CD4-positive, alpha-beta T cell treated with Interleukin-12 subunit alpha and Interleukin-12 subunit beta, for 1 hour (primary cell): ENCODE measurements around the gene TBX21.
"Not testable (repeated sequence)": the region's sequence is repeated elsewhere in the genome, so short reads cannot be mapped to it uniquely, and the experiment has no call there.

Source experiments
- DNase-seq: peaks from one replicate; pipeline ENCODE4 v3.0.0-alpha.2; 2020

The TBX21 gene

GRCh38 chr17:47733674-47734410, 806 bp downstream of the TBX21 start:
- no peak for DNase-seq

- no peak for DNase-seq
These were observed 2.1 kb downstream of the TBX21 start for GRCh38 chr17:47735139-47735464.

- no peak for DNase-seq
These were observed 2.5 kb downstream of the TBX21 start for GRCh38 chr17:47735536-47736011.

GRCh38 chr17:47736501-47737495, 3.8 kb downstream of the TBX21 start:
- no peak for DNase-seq

- DNase-seq: no peak
These were observed 5.1 kb downstream of the TBX21 start for GRCh38 chr17:47738178-47738577.

GRCh38 chr17:47739150-47739549, 6.1 kb downstream of the TBX21 start:
- DNase-seq: no peak

GRCh38 chr17:47739945-47740344, 6.9 kb downstream of the TBX21 start:
- not testable (repeated sequence) for DNase-seq

DNA sequence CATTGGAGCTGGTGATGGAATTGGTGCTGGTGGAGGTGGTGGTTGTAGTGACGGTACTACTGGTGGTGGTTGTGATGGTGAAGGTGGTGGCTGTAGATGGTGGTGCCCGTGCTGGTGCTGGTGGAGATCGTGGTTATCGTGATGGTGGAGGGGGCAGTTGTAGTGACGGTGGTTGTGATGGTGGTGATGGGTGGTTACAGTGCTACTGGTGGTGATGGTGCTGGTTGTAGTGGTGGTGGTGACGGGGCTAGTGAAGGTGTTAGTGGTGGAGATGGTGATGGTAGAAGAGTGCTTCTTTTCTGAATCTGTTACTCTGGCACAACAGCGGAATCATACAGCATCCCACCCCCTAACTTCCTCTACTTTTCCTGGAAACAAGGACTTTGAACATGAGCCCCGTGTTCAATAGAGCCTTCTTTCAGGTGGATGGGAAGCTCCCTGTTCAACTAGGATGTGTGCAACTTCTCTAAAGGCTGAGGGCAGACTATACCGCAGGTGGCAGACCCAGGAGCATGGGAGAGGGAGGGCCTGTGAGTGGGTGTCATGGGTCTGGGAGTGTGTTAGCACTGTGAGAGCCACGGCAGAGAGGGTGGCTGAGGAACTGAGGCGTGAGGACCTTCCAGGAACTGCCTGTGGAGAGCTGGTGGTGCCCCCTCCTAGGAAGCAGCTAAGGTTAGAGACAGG, 8.2 kb downstream of the TBX21 start:
- DNase-seq: peak; percentile 56

DNA sequence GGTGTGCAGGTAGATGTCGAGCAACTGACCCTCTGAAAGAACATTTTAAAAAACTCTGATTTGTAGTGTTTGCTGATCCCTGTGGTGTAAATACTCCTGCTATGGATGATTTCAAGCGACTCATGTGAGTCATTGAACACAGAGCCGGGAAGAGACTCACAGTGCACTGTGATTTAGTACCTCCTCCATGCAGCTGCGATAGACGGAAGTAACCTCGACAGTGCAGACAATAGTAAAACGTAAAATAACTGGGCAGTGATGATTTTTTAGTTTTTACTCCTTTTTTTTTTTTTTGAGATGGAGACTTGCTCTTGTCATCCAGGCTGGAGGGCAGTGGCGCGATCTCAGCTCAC, 8.7 kb downstream of the TBX21 start:
- no peak for DNase-seq

- DNase-seq: peak; percentile 53
These were observed 9.5 kb downstream of the TBX21 start for GRCh38 chr17:47742319-47743181.

DNA sequence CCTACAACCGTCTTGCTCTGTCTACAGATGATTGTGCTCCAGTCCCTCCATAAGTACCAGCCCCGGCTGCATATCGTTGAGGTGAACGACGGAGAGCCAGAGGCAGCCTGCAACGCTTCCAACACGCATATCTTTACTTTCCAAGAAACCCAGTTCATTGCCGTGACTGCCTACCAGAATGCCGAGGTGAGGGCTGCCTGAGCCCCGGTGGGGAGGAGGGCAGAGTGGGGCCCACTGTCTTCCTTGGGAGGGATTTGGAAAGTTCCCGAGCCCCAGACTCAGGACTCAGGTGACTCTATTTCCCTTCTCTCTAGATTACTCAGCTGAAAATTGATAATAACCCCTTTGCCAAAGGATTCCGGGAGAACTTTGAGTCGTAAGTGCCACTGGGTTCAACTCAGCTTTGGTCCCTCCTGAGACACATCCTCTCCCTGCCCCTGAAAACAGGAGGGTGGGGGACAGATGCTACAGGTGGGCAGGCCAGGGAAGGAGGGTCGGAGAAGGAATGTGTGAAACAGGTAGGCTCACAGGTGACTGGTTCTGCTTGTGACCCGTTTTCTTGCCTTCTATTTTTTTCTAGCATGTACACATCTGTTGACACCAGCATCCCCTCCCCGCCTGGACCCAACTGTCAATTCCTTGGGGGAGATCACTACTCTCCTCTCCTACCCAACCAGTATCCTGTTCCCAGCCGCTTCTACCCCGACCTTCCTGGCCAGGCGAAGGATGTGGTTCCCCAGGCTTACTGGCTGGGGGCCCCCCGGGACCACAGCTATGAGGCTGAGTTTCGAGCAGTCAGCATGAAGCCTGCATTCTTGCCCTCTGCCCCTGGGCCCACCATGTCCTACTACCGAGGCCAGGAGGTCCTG, 11.4 kb downstream of the TBX21 start:
- DNase-seq: no peak

- DNase-seq: no peak
These were observed 12.0 kb downstream of the TBX21 start for GRCh38 chr17:47745037-47745380.

DNA sequence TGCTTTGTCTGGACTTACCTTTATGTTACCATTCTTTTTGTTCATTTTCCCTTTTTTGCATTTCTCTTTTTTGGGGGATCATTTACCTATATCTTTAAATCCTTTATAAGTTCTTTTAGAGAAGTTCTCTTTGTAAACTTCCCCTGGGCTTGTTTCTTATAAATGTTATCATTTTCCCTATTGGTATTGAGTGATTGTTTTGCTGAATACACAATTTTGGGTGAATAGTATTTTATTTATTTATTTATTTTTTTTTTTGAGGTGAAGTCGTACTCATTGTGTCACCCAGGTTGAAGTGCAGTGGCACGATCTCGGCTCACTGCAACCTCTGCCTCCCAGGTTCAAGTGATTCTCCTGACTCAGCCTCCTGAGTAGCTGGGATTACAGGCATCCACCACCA, 18.4 kb downstream of the TBX21 start:
- DNase-seq: no peak

- DNase-seq: no peak
These were observed 24.4 kb downstream of the TBX21 start for GRCh38 chr17:47757386-47757785.

DNA sequence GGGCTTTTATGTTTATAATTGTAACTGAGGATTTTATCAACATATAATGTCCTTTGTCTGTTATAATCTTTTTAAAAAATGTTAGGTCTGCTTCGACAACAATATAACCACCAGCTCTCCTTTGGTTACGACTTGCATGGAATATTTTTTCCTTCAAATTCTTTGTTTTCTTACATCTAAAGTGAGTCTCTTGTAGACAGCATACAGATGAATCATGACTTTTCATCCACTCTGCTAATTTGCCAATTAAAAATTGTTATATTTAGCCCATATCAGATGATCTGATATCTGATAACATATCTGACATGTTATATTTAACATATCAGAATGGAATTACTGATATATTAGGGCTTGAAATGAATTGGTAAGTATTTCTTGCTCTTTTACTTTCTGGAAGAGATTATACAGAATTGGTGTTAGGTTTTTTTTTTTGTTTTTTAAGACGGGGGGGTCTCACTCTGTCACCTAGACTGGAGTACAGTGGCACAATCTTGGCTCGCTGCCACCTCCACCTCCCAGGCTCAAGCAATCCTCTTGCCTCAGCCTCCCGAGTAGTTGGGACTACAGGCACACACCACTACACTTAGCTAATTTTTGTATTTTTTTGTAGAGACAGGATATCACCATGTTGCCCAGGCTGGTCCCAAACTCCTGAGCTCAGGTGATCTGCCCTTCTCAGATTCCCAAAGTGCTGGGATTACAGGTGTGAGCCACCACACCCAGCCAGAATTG, 27.5 kb downstream of the TBX21 start:
- DNase-seq: no peak

DNA sequence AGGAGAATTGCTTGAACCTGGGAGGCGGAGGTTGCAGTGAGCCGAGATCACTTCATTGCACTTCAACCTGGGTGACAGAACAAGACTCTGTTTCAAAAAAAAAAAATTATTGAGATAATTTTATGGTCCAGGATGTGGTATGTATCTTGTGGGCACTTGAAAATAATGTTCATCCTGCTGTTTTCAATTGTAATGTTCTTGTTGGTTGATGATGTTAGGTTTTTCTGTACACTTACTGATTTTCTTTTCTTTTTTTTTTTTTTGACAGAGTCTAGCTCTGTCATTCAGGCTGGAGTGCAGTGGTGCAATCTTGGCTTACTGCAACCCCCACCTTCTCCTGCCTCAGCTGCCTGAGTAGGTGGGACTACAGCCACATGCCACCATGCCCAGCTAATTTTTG, 29.7 kb downstream of the TBX21 start:
- no peak for DNase-seq

DNA sequence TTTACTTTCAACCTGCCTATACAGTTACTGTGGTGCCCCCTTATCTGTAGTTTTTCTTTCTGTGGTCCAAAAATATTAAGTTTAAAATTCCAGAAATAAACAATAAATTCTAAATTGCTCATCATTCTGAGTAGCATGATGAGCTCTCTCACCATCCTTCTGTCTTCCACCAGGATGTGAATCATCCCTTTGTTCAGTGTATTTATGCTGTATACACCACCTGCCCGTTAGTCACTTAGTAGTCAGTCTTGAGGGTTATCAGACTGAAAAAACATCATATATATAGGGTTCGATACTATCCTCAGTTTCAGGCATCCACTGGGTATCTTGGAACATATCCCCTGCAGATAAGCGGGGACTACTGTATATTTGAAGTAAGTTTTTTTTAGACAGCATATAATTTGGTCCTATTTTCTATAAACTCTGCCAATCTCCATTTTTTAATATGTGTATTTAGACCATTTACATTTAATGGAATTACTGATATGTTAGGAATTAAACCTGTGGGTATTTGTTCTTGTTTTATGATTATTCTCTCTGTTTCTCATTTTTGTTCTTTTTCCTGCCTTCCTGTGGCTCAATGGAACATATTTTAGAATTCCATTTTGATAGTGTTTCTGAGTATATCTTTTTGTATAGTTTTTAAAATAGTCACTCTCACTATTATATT, 31.0 kb downstream of the TBX21 start:
- DNase-seq: no peak

GRCh38 chr17:47773649-47774048, 40.6 kb downstream of the TBX21 start:
- not testable (repeated sequence) for DNase-seq

GRCh38 chr17:47774331-47774730, 41.3 kb downstream of the TBX21 start:
- no peak for DNase-seq

- DNase-seq: no peak
These were observed 42.0 kb downstream of the TBX21 start for GRCh38 chr17:47774987-47775580.
